ENCODE data around the gene SYNE2. TPM values are rescaled to one million over a fixed set of nuclear protein-coding genes. Genes with fewer than 3 reads are reported as not detected.
"Not testable (repeated sequence)": the region's sequence is repeated elsewhere in the genome, so short reads cannot be mapped to it uniquely, and the experiment has no call there.

The SYNE2 gene
- total RNA-seq, 1 experiment from 2014 or later = 33.4 TPM

GRCh38 chr14:64203366-64204006, 350.7 kb downstream of the SYNE2 start:
- in situ Hi-C loops (cut with HindIII; ENCODE audit: low pct_unique_long_range_greater_than_20kb, low sequenced_read_pairs) = no loop called here
- DNase-seq (ENCODE audit: low read depth, low spot score) = no peak

DNA sequence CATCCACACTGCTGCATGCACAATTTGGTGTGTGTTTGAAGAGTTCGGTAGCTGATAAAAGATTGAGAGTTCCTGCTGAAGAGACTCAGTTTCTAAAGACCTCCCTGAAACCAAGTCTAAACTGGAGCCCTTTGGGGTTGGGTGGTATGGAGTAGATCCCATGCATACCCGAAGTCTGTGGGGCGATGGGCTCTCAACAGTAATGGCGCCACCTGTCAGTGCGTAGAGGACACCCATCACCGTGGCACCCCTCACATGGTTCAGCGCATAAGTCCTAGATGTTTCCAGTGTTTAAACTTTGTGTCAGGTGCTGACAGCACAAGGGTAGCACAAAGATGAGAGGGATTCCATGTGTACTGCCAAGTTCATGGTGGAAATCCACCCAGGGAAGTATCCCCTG, 355.5 kb downstream of the SYNE2 start:
- in situ Hi-C loops (cut with HindIII; ENCODE audit: low pct_unique_long_range_greater_than_20kb, low sequenced_read_pairs) = no loop called here
- no peak for DNase-seq (ENCODE audit: low read depth, low spot score)

DNA sequence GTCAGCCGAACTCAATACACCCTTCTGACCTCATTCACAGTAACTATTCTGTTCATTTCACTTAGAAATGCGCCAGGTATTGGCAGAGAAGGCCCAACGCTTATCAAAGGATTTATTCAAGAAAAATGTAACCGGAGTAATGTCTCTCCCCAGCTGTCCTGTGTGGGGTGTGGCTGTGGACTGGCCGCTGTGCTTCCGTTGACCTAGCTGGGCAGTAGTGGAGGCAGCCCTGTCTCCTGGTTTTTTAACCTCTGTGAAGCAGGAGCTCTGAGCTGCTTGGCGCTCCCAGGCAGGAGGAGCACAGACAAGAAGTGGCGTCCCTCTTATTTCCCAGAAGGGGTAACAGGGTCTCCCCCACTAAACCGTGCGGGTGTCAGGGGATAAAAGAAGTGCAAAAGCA, 356.2 kb downstream of the SYNE2 start:
- no peak for DNase-seq (ENCODE audit: low read depth, low spot score)
- in situ Hi-C loops (cut with HindIII; ENCODE audit: low pct_unique_long_range_greater_than_20kb, low sequenced_read_pairs) = no loop called here

GRCh38 chr14:64209444-64210131, 356.8 kb downstream of the SYNE2 start:
- in situ Hi-C loops (cut with HindIII; ENCODE audit: low pct_unique_long_range_greater_than_20kb, low sequenced_read_pairs) = no loop called here
- DNase-seq (ENCODE audit: low read depth, low spot score) = no peak

DNA sequence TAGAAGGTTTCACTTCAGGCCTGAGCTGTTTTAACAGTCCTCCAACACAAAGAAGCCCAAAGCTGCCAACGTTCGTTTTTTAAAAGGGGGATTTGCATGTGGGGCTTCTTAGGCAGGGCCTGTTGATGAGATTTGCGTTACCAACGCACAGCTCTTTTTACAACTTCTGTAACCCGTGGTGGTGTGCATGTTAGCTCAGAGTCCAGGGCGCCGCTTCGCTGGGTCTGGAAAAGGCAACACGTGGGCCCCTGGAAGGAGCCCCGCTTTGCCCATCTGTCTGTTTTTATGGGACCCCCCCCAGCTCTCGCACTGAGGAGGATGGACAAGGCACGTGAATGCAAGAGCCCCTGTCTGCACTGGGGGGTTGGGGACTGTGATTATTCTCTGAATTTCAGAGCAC, 357.4 kb downstream of the SYNE2 start:
- no peak for DNase-seq (ENCODE audit: low read depth, low spot score)
- in situ Hi-C loops (cut with HindIII; ENCODE audit: low pct_unique_long_range_greater_than_20kb, low sequenced_read_pairs) = no loop called here

- in situ Hi-C loops (cut with HindIII; ENCODE audit: low pct_unique_long_range_greater_than_20kb, low sequenced_read_pairs); DNase-seq (ENCODE audit: low read depth, low spot score): not testable (repeated sequence)
Observed at GRCh38 chr14:64210912-64211311, 358.1 kb downstream of the SYNE2 start.

DNA sequence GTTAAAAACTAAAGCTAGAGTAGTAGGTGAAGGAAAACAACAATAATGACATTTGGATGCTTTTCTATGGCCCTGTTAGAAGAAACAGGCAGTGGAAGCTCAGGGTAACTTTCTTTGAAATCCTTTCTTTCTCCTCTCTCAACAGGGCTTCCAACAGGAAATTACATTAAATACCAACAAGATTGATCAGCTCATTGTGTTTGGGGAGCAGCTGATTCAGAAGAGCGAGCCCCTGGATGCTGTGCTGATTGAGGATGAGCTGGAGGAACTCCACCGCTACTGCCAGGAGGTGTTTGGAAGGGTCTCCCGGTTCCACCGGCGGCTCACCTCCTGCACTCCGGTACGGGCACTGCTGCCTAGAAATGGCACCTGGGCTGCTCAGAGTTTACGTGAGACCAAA, 359.9 kb downstream of the SYNE2 start:
- in situ Hi-C loops (cut with HindIII; ENCODE audit: low pct_unique_long_range_greater_than_20kb, low sequenced_read_pairs) = no loop called here
- no peak for DNase-seq (ENCODE audit: low read depth, low spot score)

- DNase-seq (ENCODE audit: low read depth, low spot score) = no peak
- in situ Hi-C loops (cut with HindIII; ENCODE audit: low pct_unique_long_range_greater_than_20kb, low sequenced_read_pairs) = no loop called here
Observed at GRCh38 chr14:64213086-64213485, 360.3 kb downstream of the SYNE2 start.

DNA sequence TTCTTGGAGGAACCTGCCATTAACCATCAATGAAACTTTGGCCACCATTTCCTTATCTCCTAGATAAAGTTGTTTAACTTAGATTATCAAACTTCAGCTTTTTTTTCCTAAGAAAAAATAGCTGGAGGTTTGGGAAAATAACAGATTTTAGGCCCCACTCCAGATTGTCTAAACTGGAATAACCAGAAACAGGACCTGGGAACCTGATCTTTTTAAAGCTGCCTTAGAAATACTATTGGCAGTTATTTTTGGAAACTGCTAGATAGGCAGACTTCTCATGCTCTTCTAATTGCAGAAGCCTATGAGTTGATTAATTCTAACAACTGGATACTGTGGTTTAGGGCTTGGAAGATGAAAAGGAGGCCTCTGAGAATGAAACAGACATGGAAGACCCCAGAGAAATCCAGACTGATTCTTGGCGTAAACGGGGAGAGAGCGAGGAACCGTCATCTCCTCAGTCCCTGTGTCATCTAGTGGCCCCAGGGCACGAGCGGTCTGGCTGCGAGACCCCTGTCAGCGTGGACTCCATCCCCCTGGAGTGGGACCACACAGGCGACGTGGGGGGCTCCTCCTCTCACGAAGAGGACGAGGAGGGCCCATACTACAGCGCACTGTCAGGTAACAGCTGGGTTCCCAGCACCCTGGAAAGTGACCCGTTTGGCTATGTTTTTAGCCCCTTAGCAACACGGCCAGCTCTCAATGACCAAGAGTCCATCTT, 361.2 kb downstream of the SYNE2 start:
- in situ Hi-C loops (cut with HindIII; ENCODE audit: low pct_unique_long_range_greater_than_20kb, low sequenced_read_pairs) = no loop called here
- no peak for DNase-seq (ENCODE audit: low read depth, low spot score)

GRCh38 chr14:64215274-64215673, 362.5 kb downstream of the SYNE2 start:
- no peak for DNase-seq (ENCODE audit: low read depth, low spot score)
- in situ Hi-C loops (cut with HindIII; ENCODE audit: low pct_unique_long_range_greater_than_20kb, low sequenced_read_pairs) = no loop called here

- in situ Hi-C loops (cut with HindIII; ENCODE audit: low pct_unique_long_range_greater_than_20kb, low sequenced_read_pairs) = no loop called here
- DNase-seq (ENCODE audit: low read depth, low spot score) = no peak
Observed at GRCh38 chr14:64215978-64216377, 363.2 kb downstream of the SYNE2 start.

DNA sequence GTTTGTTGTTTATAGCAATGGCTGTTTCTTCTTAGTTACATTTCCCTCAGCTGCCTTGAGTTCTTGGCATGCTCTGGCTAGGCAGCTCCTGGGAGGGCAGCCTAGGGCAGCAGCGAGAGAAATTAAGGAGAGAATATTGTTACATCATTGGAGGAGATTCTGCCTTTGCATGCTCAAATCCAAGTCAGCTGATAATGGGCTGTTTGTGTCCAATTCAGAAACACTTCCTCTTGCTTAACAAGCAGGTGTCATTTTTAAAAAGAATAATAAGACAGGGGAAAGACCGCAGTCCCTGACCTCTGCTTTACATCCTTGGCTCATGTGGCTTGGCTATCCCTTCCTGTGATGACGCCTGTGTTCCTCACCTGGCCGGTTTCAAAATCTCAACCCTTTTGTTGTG, 364.5 kb downstream of the SYNE2 start:
- DNase-seq (ENCODE audit: low read depth, low spot score) = no peak
- in situ Hi-C loops (cut with HindIII; ENCODE audit: low pct_unique_long_range_greater_than_20kb, low sequenced_read_pairs) = no loop called here

DNA sequence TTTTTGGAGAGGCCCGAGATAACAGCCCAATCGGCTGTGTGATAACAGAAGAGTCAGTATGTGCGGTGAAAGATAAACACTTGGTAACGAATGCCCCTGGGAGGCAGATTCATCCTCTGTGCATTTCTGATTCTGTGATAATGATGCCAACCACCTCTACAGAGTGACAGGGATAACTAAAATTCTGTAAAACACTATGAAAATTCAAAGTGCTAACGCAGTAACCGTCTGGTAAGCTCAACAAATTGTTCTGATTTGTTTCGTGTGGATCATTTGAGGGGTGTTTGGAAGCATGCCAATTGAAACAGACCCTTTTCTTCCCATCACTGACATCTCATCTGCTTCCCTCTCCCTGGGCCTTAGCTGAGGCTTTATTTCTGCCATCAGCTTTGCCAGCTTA, 365.0 kb downstream of the SYNE2 start:
- no peak for DNase-seq (ENCODE audit: low read depth, low spot score)
- in situ Hi-C loops (cut with HindIII; ENCODE audit: low pct_unique_long_range_greater_than_20kb, low sequenced_read_pairs) = no loop called here

- no peak for DNase-seq (ENCODE audit: low read depth, low spot score)
- in situ Hi-C loops (cut with HindIII; ENCODE audit: low pct_unique_long_range_greater_than_20kb, low sequenced_read_pairs) = no loop called here
Observed at GRCh38 chr14:64218344-64219240, 365.8 kb downstream of the SYNE2 start.

DNA sequence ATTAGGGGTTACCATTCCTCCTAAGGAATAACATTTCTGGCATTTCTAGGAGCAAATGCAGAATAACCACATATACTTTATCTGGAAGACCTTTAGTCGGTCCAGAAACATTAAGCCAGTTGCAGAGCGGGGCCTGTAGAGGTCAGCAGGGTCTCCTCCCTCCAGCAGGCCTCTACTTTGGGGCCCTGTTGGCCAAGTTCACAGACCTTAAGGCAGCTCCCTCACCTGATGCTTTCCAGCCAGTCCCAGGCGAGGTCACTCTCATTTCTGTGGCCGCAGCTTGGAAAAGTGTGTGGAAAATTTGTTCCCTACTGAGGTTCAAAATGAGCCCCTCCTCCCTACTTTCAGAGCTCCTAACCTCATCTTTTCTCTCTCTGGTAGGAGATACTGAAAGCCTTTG, 367.3 kb downstream of the SYNE2 start:
- no peak for DNase-seq (ENCODE audit: low read depth, low spot score)
- in situ Hi-C loops (cut with HindIII; ENCODE audit: low pct_unique_long_range_greater_than_20kb, low sequenced_read_pairs) = no loop called here

DNA sequence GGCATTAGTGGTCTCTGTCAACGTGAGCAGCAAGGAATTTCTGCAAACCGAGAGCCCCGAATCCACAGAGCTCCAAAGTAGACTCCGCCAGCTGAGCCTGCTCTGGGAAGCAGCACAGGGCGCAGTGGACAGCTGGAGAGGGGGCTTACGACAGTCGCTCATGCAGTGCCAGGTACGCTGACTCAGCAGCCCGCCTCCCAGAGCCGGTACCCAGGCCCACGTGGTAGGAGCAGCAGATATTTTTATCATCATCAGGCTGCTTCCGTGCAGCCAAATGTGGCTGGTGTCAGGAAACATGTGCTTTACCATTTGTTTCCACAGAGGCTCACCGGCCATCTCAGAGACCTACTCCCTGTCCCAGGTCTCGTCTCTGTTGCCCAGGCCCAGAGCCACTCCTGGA, 367.7 kb downstream of the SYNE2 start:
- in situ Hi-C loops (cut with HindIII; ENCODE audit: low pct_unique_long_range_greater_than_20kb, low sequenced_read_pairs) = no loop called here
- no peak for DNase-seq (ENCODE audit: low read depth, low spot score)

DNA sequence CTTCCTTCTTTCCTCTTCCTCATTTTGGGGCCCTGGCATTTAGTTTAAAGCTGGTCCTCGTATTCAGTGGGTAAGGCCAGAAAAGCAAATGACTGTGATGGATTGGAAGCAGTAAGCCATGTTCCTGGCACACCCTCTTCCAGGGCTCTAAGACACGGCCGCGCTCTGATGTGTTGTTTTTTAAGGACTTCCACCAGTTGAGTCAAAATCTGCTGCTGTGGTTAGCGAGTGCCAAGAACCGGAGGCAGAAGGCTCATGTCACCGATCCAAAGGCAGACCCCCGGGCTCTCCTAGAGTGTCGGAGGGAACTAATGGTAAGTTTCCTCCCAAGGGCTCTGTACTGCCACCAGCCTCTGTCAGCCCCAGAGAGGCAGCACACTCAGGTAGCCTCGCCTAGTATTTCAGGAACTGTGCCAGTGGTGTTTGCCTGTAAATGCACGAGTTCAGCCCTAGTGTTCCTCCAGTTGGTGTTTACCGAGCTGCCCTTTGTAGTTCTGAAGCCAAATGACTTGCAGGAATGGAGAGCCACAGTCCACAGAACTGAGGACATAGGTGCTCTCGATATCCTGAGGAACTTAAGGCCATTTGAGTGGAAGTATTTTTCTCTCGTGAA, 368.7 kb downstream of the SYNE2 start:
- in situ Hi-C loops (cut with HindIII; ENCODE audit: low pct_unique_long_range_greater_than_20kb, low sequenced_read_pairs) = no loop called here
- DNase-seq (ENCODE audit: low read depth, low spot score) = no peak

Measured in SK-MEL-5 (cell line).